A673 (cell line): ENCODE data around the gene HBQ1. TPM values are rescaled to one million over a fixed set of nuclear protein-coding genes. Genes with fewer than 3 reads are reported as not detected.
"Not testable (repeated sequence)": the region's sequence is repeated elsewhere in the genome, so short reads cannot be mapped to it uniquely, and the experiment has no call there.

Source experiments
- BruUV-seq: library from RNA; stranded (reverse); fragments of 400-500 nt; replicated peaks from 2 replicates; lab custom pipeline; 2021; lab: Mats Ljungman, UMichigan
- CTCF ChIA-PET: fragments of 300-600 bp; sonication (Branson Sonifier 250); formaldehyde crosslinking; loops from one replicate; lab custom pipeline; 2022; ENCODE audit warnings: antibody characterized with exemption; lab: Charles Lee
- POLR2A ChIA-PET: fragments of 300-600 bp; sonication (Branson Sonifier 250); formaldehyde crosslinking; loops from one replicate; lab custom pipeline; 2022; ENCODE audit warnings: antibody characterized with exemption; ENCODE audit not compliant: low non-redundant PET; lab: Charles Lee
- DNase-seq: peaks from one replicate; pipeline ENCODE4 v3.0.0-alpha.2; 2015; ENCODE audit warnings: low spot score
- H3K27ac ChIP-seq: fragments of 200-600 bp; sonication (generic); 2 replicates; pipeline ENCODE4 v1.5.1; 2016; ENCODE audit warnings: mixed run types, low read depth, mild to moderate bottlenecking, mixed read lengths, antibody characterized with exemption, low read length; ENCODE audit not compliant: poor library complexity, severe bottlenecking
- H3K27me3 ChIP-seq: fragments of 200-600 bp; sonication (generic); replicated peaks from 2 replicates; pipeline ENCODE4 v1.6.1; 2017; ENCODE audit warnings: mixed run types, low read depth, mild to moderate bottlenecking, mixed read lengths, antibody characterized with exemption, low read length; ENCODE audit not compliant: insufficient read depth, poor library complexity
- H3K36me3 ChIP-seq: fragments of 200-600 bp; sonication (generic); 2 replicates; pipeline ENCODE4 v1.6.1; 2016; ENCODE audit warnings: mixed run types, mild to moderate bottlenecking, mixed read lengths, antibody characterized with exemption, low read length; ENCODE audit not compliant: insufficient read depth, poor library complexity, severe bottlenecking
- H3K4me1 ChIP-seq: fragments of 200-600 bp; sonication (generic); 2 replicates; pipeline ENCODE4 v1.6.1; 2017; ENCODE audit warnings: mixed run types, mild to moderate bottlenecking, mixed read lengths, antibody characterized with exemption, low read length; ENCODE audit not compliant: insufficient read depth, poor library complexity, severe bottlenecking
- H3K4me3 ChIP-seq: fragments of 200-600 bp; sonication (generic); 2 replicates; pipeline ENCODE4 v1.5.1; 2016; ENCODE audit warnings: low read depth, mixed run types, mild to moderate bottlenecking, mixed read lengths, low read length; ENCODE audit not compliant: poor library complexity, severe bottlenecking
- H3K9me3 ChIP-seq: fragments of 200-600 bp; sonication (generic); 2 replicates; pipeline ENCODE4 v1.6.1; 2016; ENCODE audit warnings: mixed run types, low read depth, mild to moderate bottlenecking, mixed read lengths, antibody characterized with exemption, low read length; ENCODE audit not compliant: poor library complexity, severe bottlenecking
- EZH2 ChIP-seq: fragments of 200-600 bp; sonication (generic); IDR thresholded peaks from 2 replicates; pipeline ENCODE4 v1.6.1; 2017; ENCODE audit warnings: borderline replicate concordance, low read depth, mild to moderate bottlenecking, mixed read lengths, antibody characterized with exemption, low read length; ENCODE audit not compliant: poor library complexity, severe bottlenecking
- intact Hi-C: fragments of 100-400 bp; cut with micrococcal nuclease; formaldehyde crosslinking; loops from one replicate; pipeline ENCODE4 v1.10.0; 2022; ENCODE audit not compliant: unreplicated experiment
- total RNA-seq: library from RNA; stranded (reverse); gene quantifications from 2 replicates; pipeline ENCODE4 v1.2.3, GENCODE V29; 2021
- TF ChIP-seq, protein P1 (sequence below): fragments of 300-800, 200-600 bp; sonication (generic); conservative IDR thresholded peaks from 2 replicates; pipeline ENCODE4 v1.5.1; 2017; ENCODE audit warnings: low read depth, mild to moderate bottlenecking, antibody characterized with exemption, low read length, moderate library complexity, mixed read lengths

HBQ1 gene
- total RNA-seq, 1 experiment from 2014 or later, result 1.2 TPM

- POLR2A ChIA-PET, result no interaction called here
- H3K27me3 ChIP-seq, result peaks cover 20% of the 10 kb centered on the region
Measured at GRCh38 chr16:162271-162991, 17.8 kb upstream of the HBQ1 start.

DNA sequence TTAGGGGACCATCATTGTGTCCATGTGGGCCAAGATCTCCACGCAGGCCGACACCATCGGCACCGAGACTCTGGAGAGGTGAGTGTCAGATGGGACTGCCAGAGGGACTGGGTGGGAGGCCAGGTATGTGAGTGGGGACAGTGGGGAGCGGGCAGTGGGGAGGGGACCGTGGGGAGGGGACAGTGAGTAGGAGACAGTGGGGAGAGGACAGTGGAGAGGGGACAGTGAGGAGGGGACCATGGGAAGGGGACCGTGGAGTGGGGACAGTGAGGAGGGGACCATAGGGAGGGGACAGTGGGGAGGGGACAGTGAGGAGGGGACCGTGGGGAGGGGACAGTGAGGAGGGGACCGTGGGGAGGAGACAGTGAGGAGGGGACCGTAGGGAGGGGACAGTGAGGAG is 17.1 kb upstream of the HBQ1 start:
- H3K9me3 ChIP-seq, H3K36me3 ChIP-seq, CTCF ChIA-PET, BruUV-seq, H3K27ac ChIP-seq, intact Hi-C loops, DNase-seq, POLR2A ChIA-PET, H3K4me3 ChIP-seq: not testable (repeated sequence)
- peaks cover 12% of the 10 kb centered on the region for H3K4me1 ChIP-seq
- peaks cover 20% of the 10 kb centered on the region for H3K27me3 ChIP-seq

More at GRCh38 chr16:162271-162991, 17.8 kb upstream of the HBQ1 start:
- H3K36me3 ChIP-seq, result no peaks in the 10 kb centered on the region
- DNase-seq, result no peak
- H3K27ac ChIP-seq, result no peak overlapping the region
- CTCF ChIA-PET, result no interaction called here
- peaks cover 12% of the 10 kb centered on the region for H3K4me1 ChIP-seq
- H3K9me3 ChIP-seq, result no peaks in the 10 kb centered on the region
- no TSS peak for BruUV-seq
- intact Hi-C loops, result no loop called here
- TF ChIP-seq, protein P1, sequence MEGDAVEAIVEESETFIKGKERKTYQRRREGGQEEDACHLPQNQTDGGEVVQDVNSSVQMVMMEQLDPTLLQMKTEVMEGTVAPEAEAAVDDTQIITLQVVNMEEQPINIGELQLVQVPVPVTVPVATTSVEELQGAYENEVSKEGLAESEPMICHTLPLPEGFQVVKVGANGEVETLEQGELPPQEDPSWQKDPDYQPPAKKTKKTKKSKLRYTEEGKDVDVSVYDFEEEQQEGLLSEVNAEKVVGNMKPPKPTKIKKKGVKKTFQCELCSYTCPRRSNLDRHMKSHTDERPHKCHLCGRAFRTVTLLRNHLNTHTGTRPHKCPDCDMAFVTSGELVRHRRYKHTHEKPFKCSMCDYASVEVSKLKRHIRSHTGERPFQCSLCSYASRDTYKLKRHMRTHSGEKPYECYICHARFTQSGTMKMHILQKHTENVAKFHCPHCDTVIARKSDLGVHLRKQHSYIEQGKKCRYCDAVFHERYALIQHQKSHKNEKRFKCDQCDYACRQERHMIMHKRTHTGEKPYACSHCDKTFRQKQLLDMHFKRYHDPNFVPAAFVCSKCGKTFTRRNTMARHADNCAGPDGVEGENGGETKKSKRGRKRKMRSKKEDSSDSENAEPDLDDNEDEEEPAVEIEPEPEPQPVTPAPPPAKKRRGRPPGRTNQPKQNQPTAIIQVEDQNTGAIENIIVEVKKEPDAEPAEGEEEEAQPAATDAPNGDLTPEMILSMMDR, result no peak
- no peak for TF ChIP-seq EZH2
- H3K4me3 ChIP-seq, result no peak overlapping the region

GRCh38 chr16:163696-164095 is 16.6 kb upstream of the HBQ1 start:
- POLR2A ChIA-PET, DNase-seq, H3K4me3 ChIP-seq, H3K27ac ChIP-seq, BruUV-seq, CTCF ChIA-PET, H3K36me3 ChIP-seq, intact Hi-C loops, H3K9me3 ChIP-seq: not testable (repeated sequence)
- Histone ChIP-seq H3K4me1 (peaks cover 12% of the 10 kb centered on the region), H3K27me3 (peaks cover 20% of the 10 kb centered on the region)

GRCh38 chr16:164134-164823 is 16.0 kb upstream of the HBQ1 start:
- peaks cover 20% of the 10 kb centered on the region for H3K27me3 ChIP-seq
- H3K4me3 ChIP-seq, H3K9me3 ChIP-seq, DNase-seq, H3K36me3 ChIP-seq, intact Hi-C loops, CTCF ChIA-PET, H3K27ac ChIP-seq, POLR2A ChIA-PET, BruUV-seq: not testable (repeated sequence)
- peaks cover 12% of the 10 kb centered on the region for H3K4me1 ChIP-seq
